HCT116 (cell line): ENCODE data around the gene SERINC5. TPM values are rescaled to one million over a fixed set of nuclear protein-coding genes. Genes with fewer than 3 reads are reported as not detected.
"Not testable (repeated sequence)": the region's sequence is repeated elsewhere in the genome, so short reads cannot be mapped to it uniquely, and the experiment has no call there.

ENCODE experiments used
- ATAC-seq: fragments of 200-7000 bp; cut with Tn5 transposase; 2 replicates; pipeline ENCODE4 v1.9.1; 2020; ENCODE audit warnings: mild to moderate bottlenecking, moderate library complexity
- BruUV-seq: library from RNA; stranded (reverse); fragments of 400-500 nt; replicated peaks from 2 replicates; lab custom pipeline; 2021; lab: Mats Ljungman, UMichigan
- CTCF ChIA-PET: fragments of 300-600 bp; sonication (Branson Sonifier 250); formaldehyde crosslinking; loops from one replicate; lab custom pipeline; 2021; ENCODE audit warnings: antibody characterized with exemption; lab: Charles Lee
- POLR2A ChIA-PET: fragments of 300-600, 350-600 bp; sonication (Branson Sonifier 250); formaldehyde crosslinking; loops from one replicate; lab custom pipeline; 2021; ENCODE audit warnings: antibody characterized with exemption; lab: Charles Lee
- RAD21 ChIA-PET, 2 experiments: fragments of 300-600 bp; sonication (Branson Sonifier 250); formaldehyde crosslinking; loops; one replicate each; lab custom pipeline; 2023; ENCODE audit warnings: low total read pairs in 2 of 2; ENCODE audit not compliant: uncharacterized antibody in 2 of 2, unreplicated experiment in 2 of 2, low non-redundant PET in 1 of 2; lab: Charles Lee
- DNase-seq: peaks from one replicate; pipeline ENCODE4 v3.0.0-alpha.2; 2010; ENCODE audit warnings: low read depth, low spot score
- H2AFZ ChIP-seq: fragments of 200-600 bp; shearing (Covaris generic), sonication (generic); 2 replicates; pipeline ENCODE4 v1.6.1; 2017; ENCODE audit warnings: low read depth, mixed run types, mixed read lengths, antibody characterized with exemption, low read length; ENCODE audit not compliant: poor library complexity, severe bottlenecking
- H3K27ac ChIP-seq: 2 replicates; pipeline ENCODE4 v1.5.1; 2012; ENCODE audit warnings: low read depth, low read length
- H3K27me3 ChIP-seq: fragments of 200-600 bp; sonication (generic); 2 replicates; pipeline ENCODE4 v1.6.1; 2016; ENCODE audit warnings: mixed run types, low read length, mixed read lengths; ENCODE audit not compliant: insufficient read depth
- H3K36me3 ChIP-seq, 2 experiments: fragments of 200-500 bp in 1 of 2; fragments of 200-600 bp in 1 of 2; sonication (Bioruptor generic) in 1 of 2; sonication (generic) in 1 of 2; 2 replicates each; pipeline versions ENCODE4 v1.5.1 to v1.6.1; 2014 to 2016; ENCODE audit warnings: low read length in 2 of 2, inconsistent platforms in 1 of 2, mixed read lengths in 1 of 2, mixed run types in 1 of 2; ENCODE audit not compliant: insufficient read depth in 2 of 2, control insufficient read depth in 1 of 2
- H3K4me1 ChIP-seq, 2 experiments: fragments of 200-600 bp in 1 of 2; sonication (generic) in 1 of 2; 2 replicates each; pipeline versions ENCODE4 v1.5.1 to v1.6.1; 2012 to 2017; ENCODE audit warnings: low read length in 2 of 2, inconsistent platforms in 1 of 2, mild to moderate bottlenecking in 1 of 2, mixed read lengths in 1 of 2, mixed run types in 1 of 2, moderate library complexity in 1 of 2; ENCODE audit not compliant: insufficient read depth in 2 of 2, control insufficient read depth in 1 of 2
- H3K4me2 ChIP-seq: fragments of 200-600 bp; sonication (generic); 2 replicates; pipeline ENCODE4 v1.6.1; 2017; ENCODE audit warnings: mixed run types, low read length, mixed read lengths
- H3K4me3 ChIP-seq, 2 experiments: fragments of 200-600 bp in 1 of 2; sonication (generic) in 1 of 2; replicated peaks in 1 of 2; 2 replicates each; pipeline ENCODE4 v1.5.1; 2011 to 2016; ENCODE audit warnings: low read length in 2 of 2, control low read depth in 1 of 2, low read depth in 1 of 2, mild to moderate bottlenecking in 1 of 2, mixed read lengths in 1 of 2, mixed run types in 1 of 2
- H3K79me2 ChIP-seq: fragments of 200-600 bp; sonication (generic); 2 replicates; pipeline ENCODE4 v1.6.1; 2017; ENCODE audit warnings: mild to moderate bottlenecking, mixed run types, low read length, moderate library complexity, mixed read lengths; ENCODE audit not compliant: insufficient read depth
- H3K9ac ChIP-seq: fragments of 200-600 bp; sonication (generic); 2 replicates; pipeline ENCODE4 v1.6.1; 2016; ENCODE audit warnings: low read length, mixed read lengths
- H3K9me2 ChIP-seq: fragments of 200-600 bp; sonication (generic), shearing (Covaris generic); 2 replicates; pipeline ENCODE4 v1.6.1; 2017; ENCODE audit warnings: mixed run types, mild to moderate bottlenecking, moderate library complexity; ENCODE audit not compliant: insufficient read depth
- H3K9me3 ChIP-seq, 2 experiments: fragments of 200-500 bp in 1 of 2; fragments of 200-600 bp in 1 of 2; sonication (Bioruptor generic) in 1 of 2; sonication (generic) in 1 of 2; 2 replicates each; pipeline ENCODE4 v1.6.1; 2014 to 2017; ENCODE audit warnings: low read length in 2 of 2, mixed read lengths in 2 of 2, inconsistent platforms in 1 of 2, low read depth in 1 of 2, mild to moderate bottlenecking in 1 of 2, mixed run types in 1 of 2, moderate library complexity in 1 of 2; ENCODE audit not compliant: control insufficient read depth in 1 of 2, insufficient read depth in 1 of 2
- H4K20me1 ChIP-seq: fragments of 200-600 bp; sonication (generic), shearing (Covaris generic); 2 replicates; pipeline ENCODE4 v1.6.1; 2017; ENCODE audit warnings: mixed run types, mild to moderate bottlenecking, moderate library complexity; ENCODE audit not compliant: insufficient read depth
- CTCF ChIP-seq, 3 experiments: fragments of 200-600 bp in 1 of 3; sonication (generic) in 1 of 3; IDR thresholded peaks in 2 of 3; conservative IDR thresholded peaks in 1 of 3; 2 replicates each; pipeline ENCODE4 v1.5.1; 2012 to 2017; ENCODE audit warnings: low read depth in 2 of 3, low read length in 2 of 3, antibody characterized with exemption in 1 of 3, borderline replicate concordance in 1 of 3, control low read depth in 1 of 3, mild to moderate bottlenecking in 1 of 3, mixed read lengths in 1 of 3, mixed run types in 1 of 3, moderate library complexity in 1 of 3; ENCODE audit not compliant: insufficient read depth in 1 of 3
- ELF1 ChIP-seq: IDR thresholded peaks from 2 replicates; pipeline ENCODE4 v1.6.1; 2012; ENCODE audit warnings: low read depth, borderline replicate concordance
- JUND ChIP-seq: IDR thresholded peaks from 2 replicates; pipeline ENCODE4 v1.6.1; 2012
- POLR2AphosphoS5 ChIP-seq: IDR thresholded peaks from 2 replicates; pipeline ENCODE4 v1.6.1; 2011; ENCODE audit warnings: mild to moderate bottlenecking, low read depth, low read length, moderate library complexity
- RAD21 ChIP-seq: IDR thresholded peaks from 2 replicates; pipeline ENCODE4 v1.6.1; 2012; ENCODE audit warnings: low read depth, mild to moderate bottlenecking
- REST ChIP-seq: IDR thresholded peaks from 2 replicates; pipeline ENCODE4 v1.6.1; 2012; ENCODE audit warnings: low read depth
- SP1 ChIP-seq: IDR thresholded peaks from 2 replicates; pipeline ENCODE4 v1.6.1; 2012; ENCODE audit warnings: low read depth
- ZFX ChIP-seq: fragments of 450-650 bp; IDR thresholded peaks from 2 replicates; pipeline ENCODE4 v1.6.1; 2017
- intact Hi-C: fragments of 100-400 bp; cut with micrococcal nuclease; formaldehyde crosslinking; loops from 2 replicates; pipeline ENCODE4 v1.10.0; 2022
- total RNA-seq: library from RNA; stranded (reverse); gene quantifications from one replicate; pipeline ENCODE4 v1.2.1, GENCODE V29; 2021; ENCODE audit not compliant: unreplicated experiment

The SERINC5 gene
- total RNA-seq, 1 experiment from 2014 or later: 39.3 TPM

- Histone ChIP-seq H3K4me3 (no peak overlapping the region), H3K4me1 (no peaks in the 10 kb centered on the region), H3K9ac (no peak overlapping the region), H3K79me2 (no peaks in the 10 kb centered on the region), H3K9me3 (no peaks in the 10 kb centered on the region), H3K9me2 (no peaks in the 10 kb centered on the region), H3K4me2 (no peak overlapping the region)
- CTCF ChIA-PET: interaction anchor here (0.7 to 1.9 kb wide), 3 partner anchors 83 to 418 kb away, joined by 3 to 16 read pairs (median 3); no protein-coding TSS in a partner anchor
- BruUV-seq: no TSS peak
- RAD21 ChIA-PET: interaction anchor here (0.6 to 1.6 kb wide), 4 partner anchors 33 to 183 kb away, joined by 3 to 4 read pairs (median 4); no protein-coding TSS in a partner anchor
- POLR2A ChIA-PET: no interaction called here
- peak; percentile 92 for TF ChIP-seq RAD21
- TF ChIP-seq CTCF (IDR thresholded peaks at IDR 0.05 in 2 of 3, conservative IDR thresholded peaks at IDR 0.05 in 1 of 3; ENCODE audit: borderline replicate concordance in 1 of 3, insufficient read depth in 1 of 3, low read depth in 2 of 3, low read length in 2 of 3): peak; percentile 58 to 79 (median 66)
- no peak for TF ChIP-seq REST
- no peak for TF ChIP-seq JUND
- TF ChIP-seq ELF1: no peak
- TF ChIP-seq SP1: no peak
- no peak for TF ChIP-seq ZFX
- TF ChIP-seq POLR2AphosphoS5: no peak
- TF ChIP-seq, all 23 proteins: peak for 2
- no peak overlapping the region for H3K27ac ChIP-seq
- intact Hi-C loops: loop anchor here (1.0 kb wide), 1 partner anchor 184 kb away; no protein-coding TSS in a partner anchor
- ATAC-seq: peak; percentile 74
- peak overlapping the region; percentile 22 for H2AFZ ChIP-seq
- H4K20me1 ChIP-seq: no peaks in the 10 kb centered on the region
- no peaks in the 10 kb centered on the region for H3K36me3 ChIP-seq
- no peaks in the 10 kb centered on the region for H3K27me3 ChIP-seq
- DNase-seq: no peak
These were observed 19.5 kb upstream of the SERINC5 start for GRCh38 chr5:80275347-80275746.

GRCh38 chr5:80270543-80270942 lies 14.7 kb upstream of the SERINC5 start:
- H3K79me2 ChIP-seq, H3K9ac ChIP-seq, ATAC-seq, H2AFZ ChIP-seq, H3K4me3 ChIP-seq, RAD21 ChIA-PET, DNase-seq, intact Hi-C loops, H3K4me2 ChIP-seq, H3K27me3 ChIP-seq, H3K36me3 ChIP-seq, H3K9me3 ChIP-seq, H3K27ac ChIP-seq, BruUV-seq, POLR2A ChIA-PET, H4K20me1 ChIP-seq, H3K9me2 ChIP-seq: not testable (repeated sequence)
- H3K4me1 ChIP-seq: peaks cover 3 to 16% of the 10 kb centered on the region in 2 experiments; a peak in 3 of 4 replicates
- CTCF ChIA-PET: interaction anchor here (0.9 kb wide), 2 partner anchors 179 to 184 kb away, joined by 3 read pairs; no protein-coding TSS in a partner anchor
